CD4-positive, alpha-beta T cell treated with Interleukin-6 for 4 hours (primary cell): ENCODE measurements around the gene TNIP3.
A peak's percentile ranks its signal among the peaks of the same experiment; 100 is the strongest.
"Not testable (repeated sequence)": the region's sequence is repeated elsewhere in the genome, so short reads cannot be mapped to it uniquely, and the experiment has no call there.

Source experiments
- DNase-seq: peaks from one replicate; pipeline ENCODE4 v3.0.0-alpha.2; 2020; ENCODE audit warnings: mixed read lengths

Gene TNIP3

DNA sequence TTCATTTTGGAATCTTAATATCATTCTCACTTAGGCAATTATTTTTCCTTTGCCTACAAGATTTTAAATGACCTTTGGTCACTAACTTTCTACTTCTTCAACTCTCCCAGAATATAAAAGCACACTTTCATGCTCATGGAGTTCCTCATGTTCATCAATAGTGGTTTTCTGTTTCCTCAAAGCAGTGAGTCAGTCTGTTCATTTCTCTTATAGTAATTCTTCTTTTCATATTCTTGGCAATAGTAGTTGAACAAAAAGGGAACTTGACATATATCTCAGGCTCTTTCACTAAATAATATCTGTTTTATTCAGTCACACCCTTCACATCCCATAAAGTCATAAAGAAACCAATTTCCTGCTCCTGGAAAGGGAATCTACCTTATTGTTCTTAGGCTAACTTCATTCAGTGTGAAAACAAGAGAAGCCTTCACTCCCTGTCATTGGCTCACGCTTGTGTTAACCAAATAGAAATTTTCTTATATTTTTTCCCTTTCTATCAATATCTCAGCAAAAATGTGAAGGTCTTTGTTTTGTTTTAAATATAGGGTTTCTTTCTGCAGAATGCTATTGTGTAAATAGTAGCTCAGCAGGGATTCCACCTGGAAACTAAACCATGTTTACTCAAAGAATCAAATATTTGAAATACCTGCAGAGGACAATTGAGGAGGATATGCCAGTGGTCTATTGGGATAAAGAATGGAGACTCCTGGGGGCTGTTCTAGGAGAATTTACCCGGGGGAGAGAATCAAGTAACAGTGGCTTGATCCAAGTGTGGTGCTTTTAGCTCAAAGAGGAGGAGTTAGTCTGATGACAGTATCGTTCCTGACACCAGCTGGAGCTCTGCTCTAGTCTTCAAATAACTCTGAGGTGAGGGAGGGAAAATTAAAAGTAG is 13.4 kb upstream of the TNIP3 start:
- DNase-seq, result no peak

GRCh38 chr4:121176082-121176934 is 12.2 kb upstream of the TNIP3 start:
- DNase-seq, result no peak

GRCh38 chr4:121171477-121171876 is 7.4 kb upstream of the TNIP3 start:
- not testable (repeated sequence) for DNase-seq

DNA sequence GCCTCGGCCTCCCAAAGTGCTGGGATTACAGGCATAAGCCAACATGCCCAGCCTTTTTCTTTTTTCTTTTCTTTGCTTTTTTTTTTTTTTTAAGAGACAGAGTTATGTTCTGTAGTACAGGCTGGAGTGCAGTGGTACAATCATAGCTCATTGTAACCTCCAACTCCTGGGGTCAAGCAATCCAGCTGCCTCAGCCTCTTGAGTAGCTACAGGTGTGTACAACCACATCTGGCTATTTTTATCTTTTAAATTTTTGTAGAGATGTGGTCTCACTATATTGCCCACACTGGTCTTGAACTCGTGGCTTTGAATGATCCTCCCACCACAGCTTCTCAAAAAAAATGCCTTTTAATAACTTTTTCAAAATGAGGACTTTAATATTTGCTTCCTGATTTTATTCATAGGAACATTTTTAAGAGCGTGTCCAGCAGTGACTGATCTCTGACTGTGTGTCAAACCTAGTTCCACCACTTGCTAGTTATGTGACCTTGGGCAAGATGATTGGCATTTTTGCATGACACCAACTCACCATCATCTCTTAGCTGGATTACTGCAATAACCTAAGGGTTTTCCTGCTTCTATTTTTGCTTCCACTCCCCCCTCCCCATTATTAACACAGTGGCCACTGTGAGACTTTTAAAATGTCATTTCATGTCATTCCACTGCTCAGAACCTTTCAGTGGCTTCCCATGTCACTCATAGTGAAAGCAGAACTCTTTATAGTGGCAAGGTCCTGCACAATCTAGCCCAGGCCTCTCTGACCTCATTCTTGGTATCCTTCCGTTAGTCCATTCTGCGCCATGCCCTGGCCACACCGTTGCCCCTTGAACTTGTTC is 4.5 kb upstream of the TNIP3 start:
- no peak for DNase-seq

- no peak for DNase-seq
Observed at GRCh38 chr4:121166976-121167375, 2.9 kb upstream of the TNIP3 start.

GRCh38 chr4:121165206-121165605 is 1.1 kb upstream of the TNIP3 start:
- DNase-seq, result no peak

- DNase-seq, result peak; percentile 62
Observed at GRCh38 chr4:121156822-121157769, 7.0 kb downstream of the TNIP3 start.

- DNase-seq, result no peak
Observed at GRCh38 chr4:121155893-121156292, 8.2 kb downstream of the TNIP3 start.

GRCh38 chr4:121154103-121154515 is 10.0 kb downstream of the TNIP3 start:
- DNase-seq, result peak; percentile 38

DNA sequence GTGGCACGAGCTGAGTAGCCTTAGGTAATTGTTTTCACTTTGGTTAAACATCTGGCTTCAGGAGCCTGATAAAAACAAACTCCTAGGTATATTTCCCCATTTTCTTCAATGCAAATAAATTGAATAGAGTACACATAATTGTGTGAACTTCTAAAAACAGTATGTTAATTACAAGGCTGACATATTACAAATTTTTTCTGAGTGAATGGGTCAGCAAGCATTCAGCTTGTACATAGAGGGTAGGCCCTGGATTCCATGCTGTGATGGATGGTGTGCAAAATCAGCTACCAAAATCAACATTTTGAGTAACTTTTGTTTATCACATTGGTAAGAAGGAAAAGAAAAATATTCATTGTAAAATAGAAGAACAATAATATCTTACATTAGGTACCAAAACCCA is 12.2 kb downstream of the TNIP3 start:
- no peak for DNase-seq

- no peak for DNase-seq
Observed at GRCh38 chr4:121150486-121150885, 13.6 kb downstream of the TNIP3 start.

DNA sequence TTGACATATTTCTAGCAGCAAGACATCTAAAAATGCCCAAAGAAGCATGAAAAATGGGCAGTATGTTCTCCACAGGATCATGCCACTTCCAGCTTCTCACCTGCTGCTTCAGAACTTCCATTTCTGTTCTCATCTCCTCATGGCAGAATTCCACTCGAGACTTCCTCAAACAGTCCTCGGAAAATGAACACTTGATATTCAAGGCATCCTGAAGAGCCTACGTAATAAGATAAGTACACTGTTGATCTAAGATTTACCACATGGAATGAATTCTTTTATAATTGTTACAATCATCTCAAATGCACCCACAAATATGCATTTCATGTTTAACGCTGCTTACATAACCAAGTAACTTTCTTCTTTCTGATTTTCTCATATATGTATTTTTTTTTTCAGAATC is 14.1 kb downstream of the TNIP3 start:
- DNase-seq, result no peak

- DNase-seq, result no peak
Observed at GRCh38 chr4:121148621-121149020, 15.5 kb downstream of the TNIP3 start.

GRCh38 chr4:121148000-121148399 is 16.1 kb downstream of the TNIP3 start:
- no peak for DNase-seq

GRCh38 chr4:121146530-121146929 is 17.6 kb downstream of the TNIP3 start:
- DNase-seq, result no peak

DNA sequence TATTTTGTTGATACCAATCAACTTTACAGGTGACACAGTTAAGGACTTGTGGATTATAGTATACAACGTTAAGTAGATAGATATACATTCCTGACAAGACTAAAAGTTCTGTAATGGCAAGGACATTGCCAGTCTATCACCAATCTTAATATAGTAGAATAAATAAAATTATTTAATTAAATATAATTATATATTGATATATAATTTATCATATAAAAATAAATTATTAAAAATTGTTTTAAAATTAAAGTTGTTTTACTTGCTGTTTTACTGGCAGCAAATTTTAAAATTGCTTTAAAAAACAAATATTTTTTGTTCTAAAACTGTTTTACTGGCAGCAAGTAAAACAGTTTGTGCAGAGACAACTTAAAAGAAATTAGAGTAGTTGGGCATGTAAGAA is 18.7 kb downstream of the TNIP3 start:
- DNase-seq, result no peak

- DNase-seq, result no peak
Observed at GRCh38 chr4:121144021-121144420, 20.1 kb downstream of the TNIP3 start.

- no peak for DNase-seq
Observed at GRCh38 chr4:121143131-121143530, 21.0 kb downstream of the TNIP3 start.

DNA sequence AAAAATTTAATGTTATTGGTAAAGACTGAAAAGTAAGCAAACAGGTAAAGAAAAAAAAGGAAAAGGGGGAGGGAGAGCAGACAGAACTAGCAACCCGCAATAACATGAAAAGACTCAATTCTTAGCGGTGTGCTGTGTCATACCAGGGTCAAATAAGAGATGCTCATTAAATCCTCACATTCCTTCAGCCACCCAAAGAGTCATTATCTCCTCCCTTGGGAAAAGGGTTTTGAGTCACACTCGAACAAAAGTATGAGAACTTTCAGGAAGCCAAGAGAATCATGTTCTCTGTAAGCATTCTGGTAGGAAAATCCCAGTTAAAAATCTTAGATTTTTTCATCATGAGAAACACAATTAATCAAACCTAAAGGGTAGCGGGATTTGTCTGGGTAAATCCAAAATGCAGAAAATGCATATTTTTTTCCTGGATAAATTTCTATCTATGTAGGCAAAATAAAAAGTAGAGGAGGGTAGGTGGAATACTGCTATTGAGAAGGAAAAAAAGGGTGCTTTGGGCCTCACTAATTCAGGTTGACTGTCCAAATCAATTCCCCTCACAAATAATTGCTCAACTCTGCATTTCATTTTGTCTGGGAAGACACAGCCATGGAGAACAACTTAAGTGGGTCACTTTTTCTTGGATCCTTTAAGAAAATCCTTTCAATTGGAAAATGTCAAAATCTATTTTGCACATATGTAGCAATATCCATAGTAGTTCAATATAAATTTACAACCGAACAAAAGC is 23.2 kb downstream of the TNIP3 start:
- DNase-seq, result no peak

GRCh38 chr4:121139533-121140222 is 24.4 kb downstream of the TNIP3 start:
- peak; percentile 28 for DNase-seq
